HL-60 (cell line): ENCODE data around the gene FUT7.

Experiments
- DNase-seq, 2 experiments: peaks; one replicate each; pipeline ENCODE4 v3.0.0-alpha.2; 2010 to 2020; ENCODE audit warnings: low read depth in 1 of 2, low spot score in 1 of 2
- H3K27ac ChIP-seq: fragments of 250-450 bp; sonication (Bioruptor Pico); replicated peaks from 2 replicates; pipeline ENCODE4 v1.5.1; 2020; ENCODE audit warnings: mild to moderate bottlenecking, moderate library complexity
- H3K27me3 ChIP-seq: fragments of 250-450 bp; sonication (Bioruptor Pico); 2 replicates; pipeline ENCODE4 v1.5.1; 2021; ENCODE audit warnings: mild to moderate bottlenecking, moderate library complexity; ENCODE audit not compliant: insufficient read depth, poor library complexity, severe bottlenecking
- H3K4me3 ChIP-seq: replicated peaks from 2 replicates; pipeline ENCODE4 v1.5.1; 2011; ENCODE audit warnings: mild to moderate bottlenecking, control low read depth, low read length; ENCODE audit not compliant: insufficient read depth
- CTCF ChIP-seq: IDR thresholded peaks from one replicate; pipeline ENCODE4 v1.5.1; 2011; ENCODE audit warnings: low read length, control low read depth, inconsistent platforms; ENCODE audit not compliant: insufficient read depth
- GABPA ChIP-seq: IDR thresholded peaks from 2 replicates; pipeline ENCODE4 v1.6.1; 2012; ENCODE audit warnings: low read depth
- POLR2AphosphoS5 ChIP-seq: IDR thresholded peaks from 2 replicates; pipeline ENCODE4 v1.6.1; 2012; ENCODE audit warnings: low read depth
- REST ChIP-seq: IDR thresholded peaks from 2 replicates; pipeline ENCODE4 v1.6.1; 2012; ENCODE audit warnings: low read depth; ENCODE audit not compliant: insufficient replicate concordance
- SPI1 ChIP-seq: IDR thresholded peaks from 2 replicates; pipeline ENCODE4 v1.6.1; 2012; ENCODE audit warnings: low read depth, mild to moderate bottlenecking, borderline replicate concordance

The FUT7 gene

GRCh38 chr9:137027369-137028262 is 4.3 kb downstream of the FUT7 start, which contains the start of gene ABCA2:
Gene ABCA2, minus strand, starts transcription at chr9:137028237. Its CDS starts 97 bp downstream, at chr9:137028140.
- no peak for DNase-seq
- TF ChIP-seq POLR2AphosphoS5 (no peak), REST (no peak), SPI1 (no peak), CTCF (no peak), GABPA (no peak)
- Histone ChIP-seq H3K27ac (peak within 1 kb of the TSS; percentile 98), H3K4me3 (peak within 1 kb of the TSS; percentile 88), H3K27me3 (no peaks in the 10 kb centered on the region)

GRCh38 chr9:137026828-137027227 is 5.1 kb downstream of the FUT7 start:
- no peak for DNase-seq
- TF ChIP-seq CTCF (no peak), SPI1 (no peak), GABPA (no peak)
- H3K4me3 ChIP-seq: no peak overlapping the region
- no peaks in the 10 kb centered on the region for H3K27me3 ChIP-seq
- H3K27ac ChIP-seq: no peak overlapping the region

GRCh38 chr9:137026384-137026783 is 5.5 kb downstream of the FUT7 start:
- DNase-seq: no peak
- no peaks in the 10 kb centered on the region for H3K27me3 ChIP-seq
- no peak overlapping the region for H3K27ac ChIP-seq
- TF ChIP-seq SPI1 (no peak), REST (no peak), CTCF (no peak), GABPA (no peak), POLR2AphosphoS5 (no peak)
- H3K4me3 ChIP-seq: no peak overlapping the region

- Histone ChIP-seq H3K27ac (no peak overlapping the region), H3K27me3 (no peaks in the 10 kb centered on the region), H3K4me3 (no peak overlapping the region)
- TF ChIP-seq SPI1: no peak
- TF ChIP-seq GABPA: no peak
- no peak for TF ChIP-seq POLR2AphosphoS5
- no peak for TF ChIP-seq CTCF
- no peak for TF ChIP-seq REST
- DNase-seq: no peak
Measured at GRCh38 chr9:137025517-137025966, 6.3 kb downstream of the FUT7 start.
